Smooth muscle cell (in vitro differentiated cells): Measurements from ENCODE around the gene NPDC1. TPM values are rescaled to one million over a fixed set of nuclear protein-coding genes. Genes with fewer than 3 reads are reported as not detected.
A peak's percentile ranks its signal among the peaks of the same experiment; 100 is the strongest.

Experiments
- DNase-seq: peaks from one replicate; lab custom pipeline; 2025; ENCODE audit not compliant: unreplicated experiment; lab: John Stamatoyannopoulos, UW
- H2AFZ ChIP-seq: fragments of 200-600 bp; sonication (generic); 2 replicates; pipeline ENCODE4 v1.6.0; 2016; ENCODE audit warnings: antibody characterized with exemption, low read depth, mild to moderate bottlenecking
- H3F3A ChIP-seq: fragments of 200-600 bp; sonication (generic); 2 replicates; pipeline ENCODE4 v1.6.0; 2017; ENCODE audit warnings: antibody characterized with exemption, low read depth
- H3K27ac ChIP-seq: fragments of 200-600 bp; sonication (generic); 2 replicates; pipeline ENCODE4 v1.5.1; 2016; ENCODE audit warnings: low read depth, mild to moderate bottlenecking
- H3K27me3 ChIP-seq: fragments of 200-600 bp; sonication (generic); 2 replicates; pipeline ENCODE4 v1.6.1; 2016; ENCODE audit warnings: low read depth, mild to moderate bottlenecking
- H3K36me3 ChIP-seq: fragments of 200-600 bp; sonication (generic); 2 replicates; pipeline ENCODE4 v1.5.1; 2016; ENCODE audit warnings: low read depth
- H3K4me1 ChIP-seq: fragments of 200-600 bp; sonication (generic); 2 replicates; pipeline ENCODE4 v1.5.1; 2016; ENCODE audit warnings: low read depth
- H3K4me2 ChIP-seq: fragments of 200-600 bp; sonication (generic); 2 replicates; pipeline ENCODE4 v1.6.0; 2016; ENCODE audit warnings: mild to moderate bottlenecking
- H3K4me3 ChIP-seq: fragments of 200-600 bp; sonication (generic); 2 replicates; pipeline ENCODE4 v1.5.1; 2016; ENCODE audit warnings: mild to moderate bottlenecking
- H3K79me2 ChIP-seq: fragments of 200-600 bp; sonication (generic); 2 replicates; pipeline ENCODE4 v1.6.0; 2016; ENCODE audit warnings: low read depth, mild to moderate bottlenecking
- H3K9ac ChIP-seq: fragments of 200-600 bp; sonication (generic); 2 replicates; pipeline ENCODE4 v1.6.0; 2016; ENCODE audit warnings: low read depth
- H3K9me3 ChIP-seq: fragments of 200-600 bp; sonication (generic); replicated peaks from 2 replicates; pipeline ENCODE4 v1.5.1; 2016; ENCODE audit warnings: low read depth
- H4K20me1 ChIP-seq: fragments of 200-600 bp; sonication (generic); 2 replicates; pipeline ENCODE4 v1.6.0; 2016; ENCODE audit warnings: low read depth
- WGBS: methylation state at CpG from one replicate; pipeline ENCODE4 v1.1.7; 2016; ENCODE audit warnings: low lambda C conversion rate; 5-methylcytosine and 5-hydroxymethylcytosine counted together
- polyA plus RNA-seq: library from polyadenylated mRNA; unstranded; fragments of >200 nt; fragmentation: Nextera tagmentation; extraction: Ambion mirVana; gene quantifications from 2 replicates; pipeline ENCODE4 v1.2.1, GENCODE V29; 2016
- small RNA-seq: library from RNA; depleted of rRNA; stranded (forward); fragments of <200 nt; gene quantifications from one replicate; pipeline ENCODE3, GENCODE V24; 2014
- total RNA-seq: library from RNA; depleted of rRNA; stranded (reverse); fragments of >200 nt; gene quantifications from 2 replicates; pipeline ENCODE4 v1.2.3, GENCODE V29; 2014
- TF ChIP-seq, protein P1 (sequence below): fragments of 200-600 bp; sonication (generic); IDR thresholded peaks from 2 replicates; pipeline ENCODE4 v1.5.1; 2017; ENCODE audit warnings: borderline replicate concordance, mild to moderate bottlenecking, antibody characterized with exemption; ENCODE audit not compliant: insufficient read depth, poor library complexity, severe bottlenecking

Gene NPDC1
- total and polyA plus RNA-seq, 2 experiments from 2014 or later, result 9.9 to 19.3 TPM

DNA sequence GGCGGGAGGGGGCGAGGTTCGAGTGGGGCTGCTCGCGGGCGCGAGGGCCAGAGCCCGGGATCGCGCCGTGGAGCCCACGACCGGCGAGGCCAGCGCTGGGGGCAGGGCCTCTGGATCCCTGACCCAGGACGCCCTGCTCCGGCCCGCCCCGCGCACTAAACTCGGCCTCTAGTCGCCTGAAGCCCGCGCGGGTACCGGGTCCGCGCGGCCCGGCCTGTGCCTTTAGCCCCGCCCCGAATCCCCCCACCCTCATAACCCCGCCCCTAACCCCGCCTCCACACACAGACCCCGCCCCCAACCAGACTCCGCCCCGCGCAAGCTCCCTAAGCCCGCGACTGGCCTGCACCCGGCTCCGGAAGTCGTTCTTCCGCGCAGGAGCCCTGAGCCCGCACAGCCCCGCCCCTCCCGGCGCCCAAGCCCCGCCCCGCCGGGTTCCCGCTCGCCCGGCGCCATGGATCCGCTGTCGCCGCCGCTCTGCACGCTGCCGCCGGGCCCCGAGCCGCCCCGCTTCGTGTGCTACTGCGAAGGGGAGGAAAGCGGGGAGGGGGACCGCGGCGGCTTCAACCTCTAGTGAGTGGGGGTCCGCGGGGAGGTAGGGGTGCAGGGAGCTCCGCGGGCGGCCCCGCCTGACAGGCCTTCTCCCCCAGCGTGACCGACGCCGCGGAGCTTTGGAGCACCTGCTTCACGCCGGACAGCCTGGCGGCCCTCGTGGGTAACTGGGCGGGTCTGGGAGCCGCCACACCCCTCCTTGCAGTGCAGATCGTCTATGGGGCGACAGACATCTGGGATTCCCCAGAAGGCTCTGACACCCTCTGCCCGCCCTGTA, 53.8 kb downstream of the NPDC1 start, which contains the start of gene PAXX:
TSS of gene PAXX (plus strand) at position 430 of the 826 bp plus-strand sequence. CDS start at position 452, 22 bp downstream.
- Histone ChIP-seq H3K79me2 (no peaks in the 10 kb centered on the region), H3K9ac (peak within 1 kb of the TSS; percentile 57), H3K27me3 (no peaks in the 10 kb centered on the region), H4K20me1 (no peaks in the 10 kb centered on the region), H2AFZ (peak within 1 kb of the TSS; percentile 84), H3K9me3 (no peaks in the 10 kb centered on the region), H3K27ac (peak within 1 kb of the TSS; percentile 31), H3K4me1 (peaks cover 16% of the 10 kb centered on the region), H3K36me3 (no peaks in the 10 kb centered on the region), H3K4me3 (peak within 1 kb of the TSS; percentile 93), H3K4me2 (peak within 1 kb of the TSS; percentile 97), H3F3A (peaks cover 3% of the 10 kb centered on the region)
- DNase-seq, result peak; percentile 78
- TF ChIP-seq, protein P1, sequence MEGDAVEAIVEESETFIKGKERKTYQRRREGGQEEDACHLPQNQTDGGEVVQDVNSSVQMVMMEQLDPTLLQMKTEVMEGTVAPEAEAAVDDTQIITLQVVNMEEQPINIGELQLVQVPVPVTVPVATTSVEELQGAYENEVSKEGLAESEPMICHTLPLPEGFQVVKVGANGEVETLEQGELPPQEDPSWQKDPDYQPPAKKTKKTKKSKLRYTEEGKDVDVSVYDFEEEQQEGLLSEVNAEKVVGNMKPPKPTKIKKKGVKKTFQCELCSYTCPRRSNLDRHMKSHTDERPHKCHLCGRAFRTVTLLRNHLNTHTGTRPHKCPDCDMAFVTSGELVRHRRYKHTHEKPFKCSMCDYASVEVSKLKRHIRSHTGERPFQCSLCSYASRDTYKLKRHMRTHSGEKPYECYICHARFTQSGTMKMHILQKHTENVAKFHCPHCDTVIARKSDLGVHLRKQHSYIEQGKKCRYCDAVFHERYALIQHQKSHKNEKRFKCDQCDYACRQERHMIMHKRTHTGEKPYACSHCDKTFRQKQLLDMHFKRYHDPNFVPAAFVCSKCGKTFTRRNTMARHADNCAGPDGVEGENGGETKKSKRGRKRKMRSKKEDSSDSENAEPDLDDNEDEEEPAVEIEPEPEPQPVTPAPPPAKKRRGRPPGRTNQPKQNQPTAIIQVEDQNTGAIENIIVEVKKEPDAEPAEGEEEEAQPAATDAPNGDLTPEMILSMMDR, result no peak
- 2% methylated on average over 45 of the region's 92 CpGs for WGBS

DNA sequence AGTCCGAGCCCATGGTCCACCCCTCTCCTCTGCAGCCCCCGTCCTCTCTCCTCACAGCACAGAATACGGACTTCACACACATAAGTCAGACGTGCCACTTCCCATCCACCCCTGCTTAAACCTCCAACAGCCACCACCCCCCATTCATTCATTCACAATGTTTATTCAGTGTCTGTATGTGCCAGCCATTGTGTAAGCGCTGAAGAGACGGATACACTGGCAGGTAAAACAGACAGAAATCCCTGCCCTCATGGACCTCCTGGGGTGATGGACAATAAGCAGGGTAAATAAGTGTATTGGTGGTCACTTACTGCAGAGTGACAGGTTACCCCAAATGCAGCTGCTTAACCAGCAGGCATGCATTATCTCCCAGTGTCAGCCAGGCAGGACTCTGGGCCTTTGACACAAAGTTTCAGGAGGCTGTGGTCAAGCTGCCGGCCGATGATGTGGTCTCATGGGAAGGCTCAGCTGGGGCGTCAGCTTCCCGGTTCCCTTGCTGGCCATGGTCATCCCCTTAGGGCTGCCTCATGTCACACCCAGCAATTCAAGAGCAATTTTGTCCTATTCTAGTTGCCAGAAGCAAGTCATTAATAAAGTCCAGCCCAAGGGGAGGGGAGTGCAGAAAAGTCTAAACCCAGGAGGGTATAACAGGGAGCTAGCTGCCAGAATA, 55.6 kb downstream of the NPDC1 start:
- Histone ChIP-seq H3K4me1 (peaks cover 6% of the 10 kb centered on the region), H3K9ac (no peak overlapping the region), H2AFZ (no peak overlapping the region), H3K27me3 (peaks cover 12% of the 10 kb centered on the region), H4K20me1 (no peaks in the 10 kb centered on the region), H3K9me3 (no peaks in the 10 kb centered on the region), H3F3A (peaks cover 3% of the 10 kb centered on the region), H3K27ac (no peak overlapping the region), H3K4me2 (no peak overlapping the region), H3K79me2 (no peaks in the 10 kb centered on the region), H3K4me3 (no peak overlapping the region), H3K36me3 (no peaks in the 10 kb centered on the region)
- no peak for DNase-seq
- 92% methylated on average over 10 of the region's 10 CpGs for WGBS
- TF ChIP-seq, protein P1, result no peak

Small RNA genes lying within 50 kb of the gene (small RNA-seq; reads per million reads assigned to genes)
- not detected for gene RF00153

Other genes with a start within 250 kb of the NPDC1 start
Only the 30 nearest of the 37 such genes appear.
- gene MAMDC4, start 193.8 kb downstream of the NPDC1 start, total RNA-seq, result 3.8 TPM in 2 replicates
- 7.5 and 8.0 TPM in 2 replicates for gene MAMDC4, start 193.8 kb downstream of the NPDC1 start, polyA plus RNA-seq
- gene EDF1, start 179.9 kb downstream of the NPDC1 start, total RNA-seq, result 304 and 306 TPM in 2 replicates
- gene EDF1, start 179.9 kb downstream of the NPDC1 start, polyA plus RNA-seq, result 492 and 548 TPM in 2 replicates
- gene TRAF2, start 159.7 kb downstream of the NPDC1 start, total RNA-seq, result 6.2 and 7.0 TPM in 2 replicates
- gene TRAF2, start 159.7 kb downstream of the NPDC1 start, polyA plus RNA-seq, result 15.9 and 18.0 TPM in 2 replicates
- 70.5 and 103 TPM in 2 replicates for gene FBXW5, start 101.4 kb downstream of the NPDC1 start, total RNA-seq
- gene FBXW5, start 101.4 kb downstream of the NPDC1 start, polyA plus RNA-seq, result 105 and 109 TPM in 2 replicates
- gene C8G, start 100.9 kb downstream of the NPDC1 start, total RNA-seq, result not detected in 2 replicates
- gene C8G, start 100.9 kb downstream of the NPDC1 start, polyA plus RNA-seq, result 1.4 TPM in 1 of 2 replicates, not detected in the other
- not detected in 2 replicates for gene LCN12, start 93.9 kb downstream of the NPDC1 start, total RNA-seq
- not detected in 2 replicates for gene LCN12, start 93.9 kb downstream of the NPDC1 start, polyA plus RNA-seq
- 119 and 145 TPM in 2 replicates for gene PTGDS, start 68.7 kb downstream of the NPDC1 start, total RNA-seq
- 597 and 611 TPM in 2 replicates for gene PTGDS, start 68.7 kb downstream of the NPDC1 start, polyA plus RNA-seq
- 0.67 and 1.1 TPM in 2 replicates for gene LCNL1, start 63.2 kb downstream of the NPDC1 start, total RNA-seq
- gene LCNL1, start 63.2 kb downstream of the NPDC1 start, polyA plus RNA-seq, result 0.85 and 0.89 TPM in 2 replicates
- gene PAXX, start 53.8 kb downstream of the NPDC1 start, total RNA-seq, result 27.4 and 29.0 TPM in 2 replicates
- gene PAXX, start 53.8 kb downstream of the NPDC1 start, polyA plus RNA-seq, result 61.4 and 62.0 TPM in 2 replicates
- 15.2 and 36.8 TPM in 2 replicates for gene CLIC3, start 49.6 kb downstream of the NPDC1 start, total RNA-seq
- 43.9 and 69.9 TPM in 2 replicates for gene CLIC3, start 49.6 kb downstream of the NPDC1 start, polyA plus RNA-seq
- 15.9 and 23.0 TPM in 2 replicates for gene ABCA2, start 17.9 kb downstream of the NPDC1 start, total RNA-seq
- gene ABCA2, start 17.9 kb downstream of the NPDC1 start, polyA plus RNA-seq, result 26.2 and 29.0 TPM in 2 replicates
- not detected in 2 replicates for gene FUT7, start 14.1 kb downstream of the NPDC1 start, total RNA-seq
- gene FUT7, start 14.1 kb downstream of the NPDC1 start, polyA plus RNA-seq, result 0.51 TPM in 1 of 2 replicates, not detected in the other
- gene ENTPD2, start 7.9 kb upstream of the NPDC1 start, total RNA-seq, result not detected in 2 replicates
- gene ENTPD2, start 7.9 kb upstream of the NPDC1 start, polyA plus RNA-seq, result 0.30 and 0.78 TPM in 2 replicates
- gene SAPCD2, start 24.4 kb upstream of the NPDC1 start, total RNA-seq, result 1.9 and 2.1 TPM in 2 replicates
- gene SAPCD2, start 24.4 kb upstream of the NPDC1 start, polyA plus RNA-seq, result 3.9 and 5.0 TPM in 2 replicates
- gene UAP1L1, start 31.3 kb upstream of the NPDC1 start, total RNA-seq, result 5.8 and 7.2 TPM in 2 replicates
- 22.5 and 23.8 TPM in 2 replicates for gene UAP1L1, start 31.3 kb upstream of the NPDC1 start, polyA plus RNA-seq
- 62.9 and 70.9 TPM in 2 replicates for gene MAN1B1, start 40.8 kb upstream of the NPDC1 start, total RNA-seq
- 97.1 and 109 TPM in 2 replicates for gene MAN1B1, start 40.8 kb upstream of the NPDC1 start, polyA plus RNA-seq
- 50.6 and 51.4 TPM in 2 replicates for gene DPP7, start 68.6 kb upstream of the NPDC1 start, total RNA-seq
- gene DPP7, start 68.6 kb upstream of the NPDC1 start, polyA plus RNA-seq, result 170 and 171 TPM in 2 replicates
- not detected in 2 replicates for gene GRIN1, start 93.0 kb upstream of the NPDC1 start, total RNA-seq
- 0.44 TPM in 1 of 2 replicates, not detected in the other for gene GRIN1, start 93.0 kb upstream of the NPDC1 start, polyA plus RNA-seq
- gene LRRC26, start 123.9 kb upstream of the NPDC1 start, total RNA-seq, result not detected in 2 replicates
- not detected in 2 replicates for gene LRRC26, start 123.9 kb upstream of the NPDC1 start, polyA plus RNA-seq
- gene TMEM210, start 125.9 kb upstream of the NPDC1 start, total RNA-seq, result not detected in 2 replicates
- not detected in 2 replicates for gene TMEM210, start 125.9 kb upstream of the NPDC1 start, polyA plus RNA-seq
- 12.6 and 16.3 TPM in 2 replicates for gene ANAPC2, start 142.4 kb upstream of the NPDC1 start, total RNA-seq
- gene ANAPC2, start 142.4 kb upstream of the NPDC1 start, polyA plus RNA-seq, result 6.6 and 17.6 TPM in 2 replicates
- gene SSNA1, start 142.5 kb upstream of the NPDC1 start, total RNA-seq, result 32.7 and 69.5 TPM in 2 replicates
- 84.9 and 94.1 TPM in 2 replicates for gene SSNA1, start 142.5 kb upstream of the NPDC1 start, polyA plus RNA-seq
- 4.0 and 6.9 TPM in 2 replicates for gene TPRN, start 154.6 kb upstream of the NPDC1 start, total RNA-seq
- gene TPRN, start 154.6 kb upstream of the NPDC1 start, polyA plus RNA-seq, result 15.0 and 19.0 TPM in 2 replicates
- gene TMEM203, start 159.5 kb upstream of the NPDC1 start, total RNA-seq, result 30.2 and 31.0 TPM in 2 replicates
- 53.0 and 55.1 TPM in 2 replicates for gene TMEM203, start 159.5 kb upstream of the NPDC1 start, polyA plus RNA-seq
- gene NDOR1, start 159.5 kb upstream of the NPDC1 start, total RNA-seq, result 3.2 and 6.5 TPM in 2 replicates
- 7.7 and 12.5 TPM in 2 replicates for gene NDOR1, start 159.5 kb upstream of the NPDC1 start, polyA plus RNA-seq
- 0.36 and 0.49 TPM in 2 replicates for gene RNF208, start 176.1 kb upstream of the NPDC1 start, total RNA-seq
- gene RNF208, start 176.1 kb upstream of the NPDC1 start, polyA plus RNA-seq, result 1.4 and 1.9 TPM in 2 replicates
- 2.2 and 2.3 TPM in 2 replicates for gene CYSRT1, start 179.0 kb upstream of the NPDC1 start, total RNA-seq
- 1.3 and 2.4 TPM in 2 replicates for gene CYSRT1, start 179.0 kb upstream of the NPDC1 start, polyA plus RNA-seq
- gene RNF224, start 181.3 kb upstream of the NPDC1 start, total RNA-seq, result not detected in 2 replicates
- gene RNF224, start 181.3 kb upstream of the NPDC1 start, polyA plus RNA-seq, result not detected in 2 replicates
- gene SLC34A3, start 184.7 kb upstream of the NPDC1 start, total RNA-seq, result not detected in 2 replicates
- not detected in 2 replicates for gene SLC34A3, start 184.7 kb upstream of the NPDC1 start, polyA plus RNA-seq
- gene TUBB4B, start 195.1 kb upstream of the NPDC1 start, total RNA-seq, result 154 and 164 TPM in 2 replicates
- 317 and 331 TPM in 2 replicates for gene TUBB4B, start 195.1 kb upstream of the NPDC1 start, polyA plus RNA-seq